Fibroblast of villous mesenchyme (primary cell): Measurements from ENCODE around the gene ISOC2. TPM values are rescaled to one million over a fixed set of nuclear protein-coding genes. Genes with fewer than 3 reads are reported as not detected.

ENCODE experiments used
- DNase-seq: peaks from one replicate; pipeline ENCODE4 v3.0.0-alpha.2; 2010; ENCODE audit warnings: low read depth
- H3K4me3 ChIP-seq: 2 replicates; pipeline ENCODE4 v1.5.1; 2011; ENCODE audit warnings: low read depth, mild to moderate bottlenecking, low read length
- CTCF ChIP-seq: IDR thresholded peaks from 2 replicates; pipeline ENCODE4 v1.5.1; 2012; ENCODE audit warnings: low read depth, mild to moderate bottlenecking, low read length; ENCODE audit not compliant: insufficient read depth
- total RNA-seq: library from RNA; depleted of rRNA; stranded (reverse); fragments of >200 nt; gene quantifications from 2 replicates; pipeline ENCODE4 v1.2.3, GENCODE V29; 2012

The ISOC2 gene
- total RNA-seq, 1 donor: 57.9 TPM

GRCh38 chr19:55493645-55494171, 32.3 kb upstream of the ISOC2 start:
- peak overlapping the region; percentile 40 for H3K4me3 ChIP-seq
- no peak for TF ChIP-seq CTCF
- no peak for DNase-seq

- peak; percentile 45 for DNase-seq
- peak overlapping the region; percentile 40 for H3K4me3 ChIP-seq
These were observed 31.7 kb upstream of the ISOC2 start for GRCh38 chr19:55493052-55493644.

GRCh38 chr19:55492362-55492944, 31.0 kb upstream of the ISOC2 start:
- DNase-seq: no peak
- TF ChIP-seq CTCF: no peak
- no peak overlapping the region for H3K4me3 ChIP-seq

More at GRCh38 chr19:55493052-55493644, 31.7 kb upstream of the ISOC2 start:
- no peak for TF ChIP-seq CTCF

GRCh38 chr19:55491546-55492360, 30.3 kb upstream of the ISOC2 start:
- no peak for TF ChIP-seq CTCF
- DNase-seq: no peak

GRCh38 chr19:55490478-55491432, 29.3 kb upstream of the ISOC2 start:
- H3K4me3 ChIP-seq: no peak overlapping the region
- TF ChIP-seq CTCF: no peak
- DNase-seq: no peak

More at GRCh38 chr19:55491546-55492360, 30.3 kb upstream of the ISOC2 start:
- H3K4me3 ChIP-seq: no peak overlapping the region
